H1 (cell line): ENCODE measurements around the gene SLC37A2.

Source experiments
- EZH2 ChIP-seq: fragments of 200-600 bp; sonication (generic); IDR thresholded peaks from 2 replicates; pipeline ENCODE4 v1.7.1; 2012; ENCODE audit warnings: low read depth, mild to moderate bottlenecking, moderate library complexity, low read length, inconsistent platforms; ENCODE audit not compliant: severe bottlenecking
- FOSL1 ChIP-seq: IDR thresholded peaks from 2 replicates; pipeline ENCODE4 v1.6.1; 2011; ENCODE audit warnings: mild to moderate bottlenecking, low read depth, low read length, moderate library complexity; ENCODE audit not compliant: insufficient read depth
- GTF2F1 ChIP-seq: IDR thresholded peaks from 2 replicates; pipeline ENCODE4 v1.6.1; 2012; ENCODE audit warnings: low read depth, low read length, improper control_type of control experiment, borderline replicate concordance
- JUN ChIP-seq: IDR thresholded peaks from 2 replicates; pipeline ENCODE4 v1.6.1; 2011; ENCODE audit warnings: low read depth, mild to moderate bottlenecking, improper control_type of control experiment, low read length
- JUND ChIP-seq: IDR thresholded peaks from 2 replicates; pipeline ENCODE4 v1.6.1; 2011; ENCODE audit warnings: mild to moderate bottlenecking, improper control_type of control experiment, low read length
- KDM1A ChIP-seq: fragments of 200-600, 300-600 bp; sonication (generic); IDR thresholded peaks from 2 replicates; pipeline ENCODE4 v1.7.1; 2016; ENCODE audit warnings: mild to moderate bottlenecking, low read length, borderline replicate concordance
- NANOG ChIP-seq: IDR thresholded peaks from 2 replicates; pipeline ENCODE4 v1.6.1; 2011; ENCODE audit warnings: low read length, low read depth, mild to moderate bottlenecking, inconsistent platforms; ENCODE audit not compliant: insufficient read depth, poor library complexity, severe bottlenecking
- NRF1 ChIP-seq: IDR thresholded peaks from 2 replicates; pipeline ENCODE4 v1.6.1; 2011; ENCODE audit warnings: mild to moderate bottlenecking, low read depth, low read length, improper control_type of control experiment
- POLR2A ChIP-seq, 2 experiments: IDR thresholded peaks; 1 replicate in 1 of 2; 2 replicates in 1 of 2; pipeline ENCODE4 v1.6.1; 2011; ENCODE audit warnings: low read depth in 2 of 2, low read length in 2 of 2, mild to moderate bottlenecking in 2 of 2; ENCODE audit errors: control extremely low read depth in 1 of 2
- SIN3A ChIP-seq, 2 experiments: IDR thresholded peaks in 1 of 2; conservative IDR thresholded peaks in 1 of 2; 2 replicates each; pipeline ENCODE4 v1.6.1; 2011 to 2012; ENCODE audit warnings: low read length in 2 of 2, improper control_type of control experiment in 1 of 2, low read depth in 1 of 2, mild to moderate bottlenecking in 1 of 2
- YY1 ChIP-seq: IDR thresholded peaks from 2 replicates; pipeline ENCODE4 v1.6.1; 2011; ENCODE audit warnings: low read depth, mild to moderate bottlenecking, low read length
- ZNF274 ChIP-seq: IDR thresholded peaks from 2 replicates; pipeline ENCODE4 v1.7.0; 2012; ENCODE audit warnings: low read length, borderline replicate concordance; ENCODE audit errors: extremely low read depth
- TF ChIP-seq, protein P1 (sequence below), 3 experiments: IDR thresholded peaks; 1 replicate in 2 of 3; 2 replicates in 1 of 3; pipeline versions ENCODE4 v1.5.1 to v1.6.1; 2011; ENCODE audit warnings: low read length in 3 of 3, mild to moderate bottlenecking in 3 of 3, inconsistent platforms in 2 of 3, low read depth in 1 of 3, moderate library complexity in 1 of 3; ENCODE audit not compliant: insufficient read depth in 1 of 3; ENCODE audit errors: control extremely low read depth in 1 of 3

- TF ChIP-seq EZH2 (no peak), NRF1 (no peak), ZNF274 (no peak), NANOG (no peak), YY1 (no peak), FOSL1 (no peak), KDM1A (no peak), POLR2A (IDR thresholded peaks at IDR 0.05; ENCODE audit: control extremely low read depth in 1 of 2, low read depth in 2 of 2, low read length in 2 of 2) (no peak), GTF2F1 (no peak), JUN (no peak), SIN3A (conservative IDR thresholded peaks at IDR 0.05 in 1 of 2, IDR thresholded peaks at IDR 0.05 in 1 of 2; ENCODE audit: low read depth in 1 of 2, low read length in 2 of 2) (no peak), JUND (no peak)
- TF ChIP-seq, protein P1, sequence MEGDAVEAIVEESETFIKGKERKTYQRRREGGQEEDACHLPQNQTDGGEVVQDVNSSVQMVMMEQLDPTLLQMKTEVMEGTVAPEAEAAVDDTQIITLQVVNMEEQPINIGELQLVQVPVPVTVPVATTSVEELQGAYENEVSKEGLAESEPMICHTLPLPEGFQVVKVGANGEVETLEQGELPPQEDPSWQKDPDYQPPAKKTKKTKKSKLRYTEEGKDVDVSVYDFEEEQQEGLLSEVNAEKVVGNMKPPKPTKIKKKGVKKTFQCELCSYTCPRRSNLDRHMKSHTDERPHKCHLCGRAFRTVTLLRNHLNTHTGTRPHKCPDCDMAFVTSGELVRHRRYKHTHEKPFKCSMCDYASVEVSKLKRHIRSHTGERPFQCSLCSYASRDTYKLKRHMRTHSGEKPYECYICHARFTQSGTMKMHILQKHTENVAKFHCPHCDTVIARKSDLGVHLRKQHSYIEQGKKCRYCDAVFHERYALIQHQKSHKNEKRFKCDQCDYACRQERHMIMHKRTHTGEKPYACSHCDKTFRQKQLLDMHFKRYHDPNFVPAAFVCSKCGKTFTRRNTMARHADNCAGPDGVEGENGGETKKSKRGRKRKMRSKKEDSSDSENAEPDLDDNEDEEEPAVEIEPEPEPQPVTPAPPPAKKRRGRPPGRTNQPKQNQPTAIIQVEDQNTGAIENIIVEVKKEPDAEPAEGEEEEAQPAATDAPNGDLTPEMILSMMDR (IDR thresholded peaks at IDR 0.05; ENCODE audit: control extremely low read depth in 1 of 3, insufficient read depth in 1 of 3, low read depth in 1 of 3, low read length in 3 of 3): no peak
Observed at GRCh38 chr11:125081098-125081798, 18.1 kb downstream of the SLC37A2 start.
